NCI-H1930 (cell line): ENCODE results near the gene PROB1.
"Not testable (repeated sequence)": the region's sequence is repeated elsewhere in the genome, so short reads cannot be mapped to it uniquely, and the experiment has no call there.

Source experiments
- DNase-seq, 2 experiments: peaks; one replicate each; lab custom pipeline; 2025; lab: John Stamatoyannopoulos, UW

Gene PROB1

GRCh38 chr5:139414581-139415130, 19.8 kb upstream of the PROB1 start:
- DNase-seq: no peak

GRCh38 chr5:139413963-139414362, 19.1 kb upstream of the PROB1 start:
- DNase-seq: no peak

GRCh38 chr5:139413153-139413552, 18.2 kb upstream of the PROB1 start:
- no peak for DNase-seq

GRCh38 chr5:139410993-139411828, 16.3 kb upstream of the PROB1 start:
- DNase-seq: no peak

- no peak for DNase-seq
These were observed 15.5 kb upstream of the PROB1 start for GRCh38 chr5:139410121-139410992.

- not testable (repeated sequence) for DNase-seq
These were observed 14.2 kb upstream of the PROB1 start for GRCh38 chr5:139409116-139409515.

GRCh38 chr5:139408191-139408590, 13.3 kb upstream of the PROB1 start:
- no peak for DNase-seq

- DNase-seq: no peak
These were observed 12.6 kb upstream of the PROB1 start for GRCh38 chr5:139407517-139407916.

GRCh38 chr5:139406963-139407362, 12.1 kb upstream of the PROB1 start:
- no peak for DNase-seq

- no peak for DNase-seq
These were observed 9.6 kb upstream of the PROB1 start for GRCh38 chr5:139404484-139404840.

- peak; percentile 81 to 86 for DNase-seq
These were observed 9.0 kb upstream of the PROB1 start, which contains the start of gene SPATA24 for GRCh38 chr5:139403787-139404483. TSS of gene SPATA24 (minus strand) at chr5:139404089. CDS start at chr5:139404060, 29 bp downstream.

GRCh38 chr5:139403418-139403786, 8.5 kb upstream of the PROB1 start:
- DNase-seq: no peak

- DNase-seq: no peak
These were observed 7.8 kb upstream of the PROB1 start for GRCh38 chr5:139402561-139403158.

- DNase-seq: no peak
These were observed 6.6 kb upstream of the PROB1 start for GRCh38 chr5:139401546-139401945.

GRCh38 chr5:139399501-139400121, 4.7 kb upstream of the PROB1 start:
- no peak for DNase-seq

GRCh38 chr5:139397921-139398320, 3.0 kb upstream of the PROB1 start:
- DNase-seq: no peak

- no peak for DNase-seq
These were observed 1.8 kb upstream of the PROB1 start for GRCh38 chr5:139396691-139397090.

- no peak for DNase-seq
These were observed 1.1 kb upstream of the PROB1 start for GRCh38 chr5:139395844-139396640.

GRCh38 chr5:139394123-139394653, 716 bp downstream of the PROB1 start:
- peak in 1 of 2 experiments; percentile 19 for DNase-seq

GRCh38 chr5:139393497-139394122, 1.3 kb downstream of the PROB1 start:
- no peak for DNase-seq
